Measurements from ENCODE around the gene UGCG.
"Not testable (repeated sequence)": the region's sequence is repeated elsewhere in the genome, so short reads cannot be mapped to it uniquely, and the experiment has no call there.

The UGCG gene

GRCh38 chr9:111890334-111890733 lies 6.3 kb upstream of the UGCG start:
- no peak for DNase-seq (ENCODE audit: low read depth in 2 of 3, low spot score in 2 of 3)

- not testable (repeated sequence) for DNase-seq (ENCODE audit: low read depth in 2 of 3, low spot score in 2 of 3)
These were observed 5.7 kb upstream of the UGCG start for GRCh38 chr9:111890867-111891266.

DNA sequence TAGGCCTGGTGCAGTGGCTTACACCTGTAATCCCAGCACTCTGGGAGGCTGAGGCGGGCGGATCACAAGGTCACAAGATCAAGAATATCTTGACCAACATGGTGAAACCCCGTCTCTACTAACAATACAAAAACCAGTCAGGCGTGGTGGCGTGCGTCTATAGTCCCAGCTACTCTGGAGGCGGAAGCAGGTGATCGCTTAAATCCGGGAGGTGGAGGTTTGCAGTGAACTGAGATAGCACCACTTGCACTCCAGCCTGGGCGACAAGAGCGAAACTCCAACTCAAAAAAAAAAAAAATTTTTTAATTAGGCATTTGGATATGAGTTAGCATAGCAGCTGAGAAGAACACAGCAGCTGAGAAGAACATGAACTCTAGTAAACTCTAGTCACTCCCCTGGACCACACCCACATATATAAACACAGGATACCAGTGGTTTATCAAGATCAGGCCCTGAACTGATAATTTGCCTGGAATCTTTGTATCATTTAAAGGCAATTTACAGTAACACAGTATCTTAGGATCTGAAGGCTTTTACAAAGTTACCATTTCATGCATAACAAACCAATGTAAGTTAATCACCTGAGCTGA lies 4.6 kb upstream of the UGCG start:
- no peak for DNase-seq (ENCODE audit: low read depth in 2 of 3, low spot score in 2 of 3)

DNA sequence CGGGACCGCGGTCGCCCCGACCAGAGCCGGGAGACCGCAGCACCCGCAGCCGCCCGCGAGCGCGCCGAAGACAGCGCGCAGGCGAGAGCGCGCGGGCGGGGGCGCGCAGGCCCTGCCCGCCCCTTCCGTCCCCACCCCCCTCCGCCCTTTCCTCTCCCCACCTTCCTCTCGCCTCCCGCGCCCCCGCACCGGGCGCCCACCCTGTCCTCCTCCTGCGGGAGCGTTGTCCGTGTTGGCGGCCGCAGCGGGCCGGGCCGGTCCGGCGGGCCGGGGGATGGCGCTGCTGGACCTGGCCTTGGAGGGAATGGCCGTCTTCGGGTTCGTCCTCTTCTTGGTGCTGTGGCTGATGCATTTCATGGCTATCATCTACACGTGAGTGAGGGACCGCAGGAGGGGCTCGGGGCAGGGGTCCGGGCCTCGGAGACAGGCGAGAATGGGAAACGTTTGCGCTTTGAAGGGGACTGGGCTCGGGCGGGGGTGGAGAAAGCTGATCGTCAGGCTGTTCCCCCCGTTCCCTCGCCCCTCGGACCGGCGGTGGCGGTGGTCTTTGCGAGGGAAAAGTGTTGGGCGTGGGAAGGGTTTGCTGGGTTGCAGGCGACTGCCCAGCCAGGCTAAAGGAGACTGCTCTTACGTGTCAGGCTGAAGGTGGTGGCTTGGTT lies 457 bp downstream of the UGCG start:
- DNase-seq (ENCODE audit: low read depth in 2 of 3, low spot score in 2 of 3): peak; percentile 25 to 44 (median 36)

DNA sequence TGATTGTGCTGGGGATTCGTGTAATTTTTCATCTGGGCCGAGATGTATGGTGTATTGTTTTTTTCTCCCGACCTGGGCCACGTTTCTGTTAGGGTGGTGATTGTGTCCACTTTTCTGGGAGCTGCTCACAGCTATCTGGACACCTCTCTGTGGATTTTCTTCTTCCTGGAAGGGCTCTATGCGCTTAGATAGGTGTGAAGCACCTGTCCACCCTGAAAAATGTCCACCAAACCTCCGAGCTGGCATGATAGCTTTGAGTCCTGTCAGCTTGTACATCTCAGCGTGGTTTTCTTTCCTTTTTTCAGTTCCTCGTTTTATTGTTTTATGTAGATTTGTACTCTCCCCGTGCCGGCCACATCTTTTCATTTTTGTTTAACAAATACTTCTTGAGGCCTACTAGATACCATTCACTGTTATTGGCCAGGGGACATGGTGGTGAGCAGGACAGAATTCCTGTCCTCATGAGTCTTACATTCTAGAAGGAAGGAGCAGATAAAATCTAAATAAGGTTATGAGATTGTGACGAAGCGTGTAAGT lies 1.1 kb downstream of the UGCG start:
- DNase-seq (ENCODE audit: low read depth in 2 of 3, low spot score in 2 of 3): no peak

- DNase-seq (ENCODE audit: low read depth in 2 of 3, low spot score in 2 of 3): no peak
These were observed 1.9 kb downstream of the UGCG start for GRCh38 chr9:111898331-111899096.

- DNase-seq (ENCODE audit: low read depth in 2 of 3, low spot score in 2 of 3): no peak
These were observed 3.7 kb downstream of the UGCG start for GRCh38 chr9:111900151-111900857.

DNA sequence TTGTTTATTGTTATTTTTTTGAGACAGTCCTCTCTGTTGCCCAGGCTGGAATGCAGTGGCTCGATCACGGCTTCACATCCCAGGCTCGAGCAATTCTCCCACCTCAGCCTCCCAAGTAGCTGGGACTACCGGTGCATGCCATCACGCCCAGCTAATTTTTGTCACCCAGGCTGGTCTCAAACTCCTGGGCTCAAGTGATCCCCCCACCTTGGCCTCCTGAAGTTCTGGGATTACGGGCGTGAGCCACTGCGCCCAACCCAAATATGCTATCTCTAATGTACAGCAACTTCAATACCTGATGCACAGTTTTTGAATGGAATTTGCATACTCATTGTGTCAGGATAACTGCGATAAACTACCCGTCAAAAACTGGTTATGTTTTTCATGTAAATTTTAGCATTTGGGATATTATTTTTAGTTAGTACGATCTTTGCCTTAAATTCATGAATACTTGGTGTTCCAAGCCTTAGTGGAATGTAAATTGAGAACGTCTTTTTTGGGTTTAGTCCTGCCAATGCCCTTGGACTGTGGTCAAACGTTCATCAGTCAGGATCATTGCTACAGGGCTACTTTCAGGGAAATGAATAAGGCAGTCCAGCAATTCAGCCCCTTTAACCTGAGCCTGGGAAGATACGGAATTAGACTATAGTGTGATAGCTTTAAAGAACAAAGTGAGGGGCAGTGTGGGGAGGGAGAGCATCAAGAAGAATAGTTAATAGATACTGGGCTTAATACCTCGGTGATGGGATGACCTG lies 4.4 kb downstream of the UGCG start:
- no peak for DNase-seq (ENCODE audit: low read depth in 2 of 3, low spot score in 2 of 3)

GRCh38 chr9:111902391-111903139 lies 6.0 kb downstream of the UGCG start:
- DNase-seq (ENCODE audit: low read depth in 2 of 3, low spot score in 2 of 3): no peak

DNA sequence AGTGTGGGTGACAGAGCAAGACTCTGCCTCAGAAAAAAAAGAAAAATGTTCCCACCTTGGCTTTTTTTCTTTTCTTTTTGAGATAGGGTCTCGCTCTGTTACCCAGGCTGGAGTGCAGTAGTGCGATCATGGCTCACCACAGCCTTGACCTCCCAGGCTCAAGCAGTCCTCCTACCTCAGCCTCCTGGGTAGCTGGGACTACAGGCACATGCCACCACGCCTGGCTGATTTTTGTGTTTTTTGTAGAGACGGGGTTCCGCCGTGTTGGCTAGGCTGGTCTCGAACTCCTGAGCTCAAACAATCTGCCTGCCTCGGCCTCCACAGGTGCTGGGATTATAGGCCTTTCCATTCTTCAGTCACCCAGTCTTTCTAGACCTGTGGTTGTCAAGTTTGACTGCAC lies 6.9 kb downstream of the UGCG start:
- DNase-seq (ENCODE audit: low read depth in 2 of 3, low spot score in 2 of 3): not testable (repeated sequence)

- DNase-seq (ENCODE audit: low read depth in 2 of 3, low spot score in 2 of 3): no peak
These were observed 7.4 kb downstream of the UGCG start for GRCh38 chr9:111904026-111904425.

GRCh38 chr9:111904891-111905291 lies 8.3 kb downstream of the UGCG start:
- no peak for DNase-seq (ENCODE audit: low read depth in 2 of 3, low spot score in 2 of 3)

- DNase-seq (ENCODE audit: low read depth in 2 of 3, low spot score in 2 of 3): no peak
These were observed 10.5 kb downstream of the UGCG start for GRCh38 chr9:111907147-111907546.

- DNase-seq (ENCODE audit: low read depth in 2 of 3, low spot score in 2 of 3): no peak
These were observed 12.8 kb downstream of the UGCG start for GRCh38 chr9:111909444-111909843.

DNA sequence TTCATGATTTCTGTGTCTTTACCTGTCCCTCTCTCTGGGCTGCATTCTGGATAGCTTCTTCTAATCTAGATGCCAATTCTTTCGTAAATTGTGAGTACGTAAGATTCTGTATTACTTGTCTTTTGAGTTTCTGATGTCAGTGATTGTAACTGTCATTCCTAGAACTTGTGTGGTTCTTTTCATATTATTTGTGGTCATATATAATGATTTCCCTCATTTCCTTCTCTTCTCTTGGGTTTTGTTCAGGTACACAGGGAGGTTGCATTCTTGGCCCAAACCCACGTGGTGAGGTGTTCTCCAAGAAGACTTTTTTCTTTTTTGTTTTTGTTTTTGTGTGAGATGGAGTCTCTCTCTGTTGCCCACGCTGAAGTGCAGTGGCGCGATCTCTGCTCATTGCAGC lies 13.8 kb downstream of the UGCG start:
- DNase-seq (ENCODE audit: low read depth in 2 of 3, low spot score in 2 of 3): no peak

DNA sequence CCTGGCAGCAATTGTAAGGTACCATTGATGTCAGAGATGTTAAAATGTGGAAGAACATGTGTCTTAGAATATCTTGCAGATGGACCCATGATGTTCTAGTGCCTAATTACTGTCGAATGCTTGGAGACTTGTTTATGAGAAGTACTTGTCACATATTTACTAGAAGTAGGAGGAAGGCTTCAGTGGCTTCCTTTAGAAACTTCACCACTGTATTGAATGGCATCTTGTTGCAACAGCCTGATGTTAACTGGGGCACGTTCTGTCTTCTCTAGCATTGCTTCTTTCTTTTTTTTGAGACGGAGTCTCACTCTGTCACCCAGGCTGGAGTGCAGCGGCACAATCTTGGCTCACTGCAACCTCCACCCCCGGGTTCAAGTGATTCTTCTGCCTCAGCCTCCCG lies 16.5 kb downstream of the UGCG start:
- DNase-seq (ENCODE audit: low read depth in 2 of 3, low spot score in 2 of 3): no peak

DNA sequence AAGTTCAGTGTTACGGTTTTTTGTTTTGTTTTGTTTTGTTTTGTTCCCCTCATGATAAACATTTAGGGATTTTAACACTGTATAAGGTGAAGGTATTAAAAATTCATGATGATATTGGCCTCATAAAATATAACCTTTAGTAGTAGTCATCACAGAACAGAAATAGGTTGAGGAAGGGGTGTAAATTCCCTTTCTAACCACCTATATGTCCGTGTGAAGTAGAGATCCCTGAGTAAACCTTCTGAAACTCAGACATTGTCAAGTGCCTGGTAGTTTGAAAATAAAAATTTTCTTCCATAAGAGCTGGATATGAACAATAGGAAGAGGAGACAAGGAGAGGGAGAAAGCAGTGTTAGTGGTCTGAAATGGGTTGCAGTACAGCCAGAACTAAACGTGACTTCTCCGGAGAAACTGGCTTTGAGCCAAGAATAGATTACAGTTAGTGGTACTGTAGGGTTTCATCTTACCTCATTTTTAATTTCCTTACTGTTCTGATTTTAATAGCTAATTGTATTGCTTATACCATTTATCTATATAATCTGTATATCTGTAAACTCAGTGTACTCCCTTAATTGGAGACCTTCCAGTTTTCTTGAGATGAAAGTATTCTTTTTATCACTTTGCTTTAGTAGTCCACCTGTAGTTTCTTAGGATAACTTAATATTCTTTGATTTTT lies 18.3 kb downstream of the UGCG start:
- no peak for DNase-seq (ENCODE audit: low read depth in 2 of 3, low spot score in 2 of 3)

GRCh38 chr9:111915425-111915758 lies 18.8 kb downstream of the UGCG start:
- DNase-seq (ENCODE audit: low read depth in 2 of 3, low spot score in 2 of 3): no peak

- no peak for DNase-seq (ENCODE audit: low read depth in 2 of 3, low spot score in 2 of 3)
These were observed 19.6 kb downstream of the UGCG start for GRCh38 chr9:111916234-111916645.

DNA sequence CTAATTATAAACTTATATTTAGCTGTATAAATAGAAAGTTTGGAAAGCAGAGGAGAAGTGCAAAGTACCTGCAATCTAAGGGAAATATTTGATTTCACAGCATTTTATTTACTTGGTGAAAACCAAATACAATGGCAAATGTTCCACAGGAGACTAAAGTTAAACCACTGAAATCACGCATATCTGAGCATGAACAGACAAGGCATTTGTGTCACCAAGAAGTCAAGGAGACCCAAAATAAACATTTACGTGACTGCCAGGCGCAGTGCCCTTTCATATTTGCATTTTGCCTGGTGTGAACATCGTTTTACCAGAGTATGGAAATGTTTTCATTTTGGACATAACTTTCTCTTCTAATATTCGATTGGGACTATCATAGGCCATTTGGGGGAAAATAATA lies 20.6 kb downstream of the UGCG start:
- DNase-seq (ENCODE audit: low read depth in 2 of 3, low spot score in 2 of 3): no peak

Data from activated CD8-positive, alpha-beta memory T cell treated with anti-CD3 and anti-CD28 coated beads for 48 hours (primary cell).